Activated T-cell treated with anti-CD3 and anti-CD28 coated beads for 4 hours (primary cell): ENCODE results near the gene PYGM.
"Not testable (repeated sequence)": the region's sequence is repeated elsewhere in the genome, so short reads cannot be mapped to it uniquely, and the experiment has no call there.

ENCODE experiments used
- DNase-seq: peaks from one replicate; pipeline ENCODE4 v3.0.0-alpha.2; 2020

Gene PYGM

DNA sequence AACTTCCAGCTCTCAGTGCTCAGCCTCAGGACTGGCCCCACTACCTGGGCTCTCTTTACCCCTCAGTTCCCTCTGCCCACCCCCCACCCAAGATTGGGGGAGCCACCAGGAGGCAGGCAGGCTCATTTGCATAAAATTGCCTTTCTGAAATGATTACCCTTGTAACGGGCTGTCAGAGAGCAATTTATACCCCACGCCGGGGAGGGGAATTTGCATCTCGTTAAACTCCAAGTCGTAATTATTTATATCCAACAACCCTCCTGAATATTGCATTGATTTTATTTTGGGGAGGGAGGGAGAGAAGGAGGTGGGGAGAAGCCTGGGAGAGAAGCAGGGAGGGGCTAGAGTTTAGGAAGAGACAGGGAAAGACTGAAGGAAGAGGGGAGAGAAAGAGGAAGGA, 45.1 kb downstream of the PYGM start:
- no peak for DNase-seq

DNA sequence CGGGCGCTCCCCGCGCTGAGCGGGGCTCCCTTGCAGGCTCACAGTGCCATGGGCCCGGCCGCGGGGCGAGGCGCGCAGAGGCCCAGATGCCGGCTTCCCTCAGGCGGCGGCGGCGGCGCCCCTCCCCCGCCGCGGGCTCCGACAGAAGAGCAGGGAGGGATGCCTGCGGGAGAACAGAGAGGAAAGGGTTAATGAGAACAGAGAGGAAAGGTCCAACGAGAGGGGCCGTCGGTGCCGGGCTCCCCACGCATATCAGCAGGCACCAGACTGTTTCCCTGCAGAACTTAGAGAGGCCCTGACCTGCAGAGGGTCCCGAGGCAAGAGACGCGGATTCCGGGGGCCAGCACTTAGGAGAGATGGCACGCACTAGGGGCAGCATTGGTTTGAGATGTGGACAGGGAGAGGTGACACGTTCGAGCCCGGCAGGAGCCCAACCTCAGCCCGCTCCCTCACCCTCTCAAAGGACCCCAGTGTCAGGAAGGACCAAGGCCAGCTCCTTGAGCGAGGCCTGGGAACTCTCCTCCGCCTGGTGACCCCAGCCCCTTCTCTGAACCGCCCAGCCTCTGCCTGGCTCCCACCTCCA, 45.9 kb downstream of the PYGM start:
- no peak for DNase-seq

DNA sequence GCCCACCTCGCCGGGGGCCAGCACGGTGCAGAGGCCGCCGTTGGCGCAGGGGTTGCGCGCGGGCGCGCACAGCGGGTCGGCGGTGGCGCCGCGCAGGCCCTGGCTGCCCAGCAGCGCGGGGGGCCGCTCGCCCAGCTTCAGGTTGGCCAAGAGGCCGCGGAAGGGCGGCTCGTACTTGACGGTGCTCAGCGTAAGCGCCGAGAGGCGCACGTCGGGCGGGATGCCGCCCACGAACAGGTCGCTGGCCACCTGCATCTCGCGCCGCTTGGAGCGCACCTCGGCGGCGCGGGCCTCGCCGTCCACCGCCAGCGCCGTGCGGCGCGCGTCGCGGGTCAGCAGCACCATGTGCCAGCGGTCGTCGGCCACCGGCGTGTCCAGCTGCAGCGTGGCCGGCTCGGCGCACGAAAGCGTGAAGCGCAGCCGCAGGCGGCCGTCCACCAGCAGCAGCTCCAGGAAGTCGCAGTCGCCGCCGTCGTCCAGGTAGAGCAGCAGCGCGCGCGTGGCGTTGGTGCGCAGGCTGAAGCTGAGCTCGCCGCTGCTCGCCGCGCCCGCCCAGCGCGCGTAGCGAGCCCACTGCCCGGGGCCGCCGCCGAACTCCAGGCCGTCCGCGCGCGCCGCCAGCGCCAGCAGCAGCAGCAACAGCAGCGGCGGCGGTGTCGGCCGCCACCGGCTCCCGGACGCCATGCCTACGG, 46.6 kb downstream of the PYGM start:
- DNase-seq = no peak

GRCh38 chr11:64712430-64713015, 47.3 kb downstream of the PYGM start:
- no peak for DNase-seq

DNA sequence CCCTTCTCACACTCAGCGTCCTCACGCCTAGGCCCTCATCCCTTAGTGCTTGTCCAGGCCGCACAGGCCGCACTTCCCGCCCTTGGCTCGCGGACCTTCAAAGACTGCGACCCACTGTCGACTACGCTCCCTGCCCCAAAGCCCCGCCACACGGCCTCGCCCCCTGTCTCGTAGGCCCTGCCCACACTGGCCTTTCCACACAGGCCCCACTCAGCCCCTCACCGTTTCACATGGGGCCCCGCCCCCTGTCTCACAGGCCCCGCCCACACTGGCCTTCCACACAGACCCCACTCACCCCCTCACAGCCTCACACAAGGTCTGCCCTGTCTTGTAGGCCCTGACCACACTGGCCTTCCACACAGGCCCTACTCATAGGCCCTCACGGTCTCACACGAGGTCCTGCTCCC, 47.8 kb downstream of the PYGM start:
- no peak for DNase-seq

DNA sequence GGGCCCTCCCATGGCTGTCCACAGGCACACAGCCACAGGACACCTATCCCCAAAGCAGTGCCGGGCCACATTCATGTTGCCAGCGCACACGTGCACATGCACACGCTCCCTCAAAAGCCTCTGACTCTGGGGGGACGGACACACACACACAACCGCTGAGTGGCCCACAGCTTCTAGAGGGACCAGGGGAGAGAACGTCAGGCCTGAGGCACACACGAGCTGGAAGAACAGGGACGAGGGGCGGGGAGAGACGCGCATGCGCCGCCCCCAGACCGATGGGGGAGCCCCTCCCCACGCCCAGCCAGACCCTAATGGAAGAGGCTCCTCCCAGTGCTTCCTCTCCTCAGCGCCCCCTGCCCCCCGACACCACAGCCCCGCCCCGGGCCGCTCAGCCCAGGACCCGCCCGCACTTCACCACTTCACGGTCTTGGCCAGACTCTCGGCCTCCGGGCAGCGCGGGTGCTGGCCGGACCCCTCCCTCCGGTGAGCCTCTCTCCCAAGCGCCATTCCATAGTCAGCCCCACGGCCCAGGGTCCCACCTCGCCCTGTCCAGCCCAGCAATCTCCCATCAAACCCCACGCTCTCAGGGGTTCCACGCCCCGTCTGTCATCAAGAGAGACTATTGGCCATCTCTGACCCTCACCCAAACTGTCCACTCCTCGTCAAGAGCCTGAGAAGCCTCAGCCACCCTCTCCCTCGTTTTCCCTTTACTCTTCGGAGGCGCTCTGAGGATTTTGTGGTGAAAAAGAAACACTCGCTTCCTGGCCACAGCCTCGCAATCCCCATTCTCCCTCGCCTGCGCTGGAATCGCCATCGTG, 48.4 kb downstream of the PYGM start:
- DNase-seq = no peak

DNA sequence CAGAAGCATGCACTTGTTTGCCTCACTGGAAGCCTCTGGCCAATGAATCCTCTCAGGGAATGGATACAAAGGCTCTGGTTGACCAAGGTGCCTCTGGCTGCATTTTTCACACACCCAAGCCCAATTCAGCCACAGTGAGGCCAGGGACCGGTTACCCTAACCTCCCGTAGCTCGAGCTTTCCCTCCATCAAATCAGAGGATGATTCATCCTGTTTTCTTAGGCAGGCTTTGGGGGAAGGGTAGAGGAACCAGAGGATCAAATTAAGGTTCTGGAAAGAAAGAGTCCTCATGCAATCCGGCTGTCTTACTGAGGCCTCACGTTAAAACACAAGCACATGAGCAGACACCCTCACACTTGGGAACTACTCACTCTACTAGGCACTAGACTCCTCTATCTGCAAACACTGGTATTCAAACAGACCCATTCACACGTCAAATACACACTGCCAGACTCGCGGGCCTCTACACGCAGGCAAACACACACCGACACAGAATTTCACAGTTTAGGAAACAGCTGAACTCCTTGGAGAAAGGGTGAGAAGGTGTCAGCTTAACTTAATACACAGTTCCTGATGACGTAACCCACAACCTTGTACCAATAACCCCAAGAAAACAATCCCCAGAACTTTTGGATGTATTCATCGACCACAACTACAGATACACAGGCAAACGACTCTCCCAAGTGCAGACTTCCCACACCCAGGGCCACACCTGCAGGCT, 49.2 kb downstream of the PYGM start:
- DNase-seq = no peak

DNA sequence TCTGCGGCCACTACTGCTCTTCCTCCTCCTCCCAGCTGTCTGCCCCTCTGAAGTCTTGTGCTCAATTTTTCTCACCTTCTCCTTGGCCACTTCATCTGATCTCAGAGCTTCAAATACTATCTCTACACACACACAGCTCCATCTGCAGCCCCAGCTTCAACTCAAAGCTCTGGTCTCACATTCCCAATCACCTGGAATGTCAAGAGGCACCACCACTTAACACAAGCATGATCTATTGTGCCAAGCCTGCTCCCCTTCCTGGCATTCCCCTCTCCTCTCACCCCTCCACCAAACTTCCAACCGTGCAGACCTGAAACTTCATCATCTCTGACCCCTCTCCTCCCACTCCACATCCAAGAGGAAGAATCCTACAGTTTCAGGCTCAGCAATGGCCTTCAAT, 54.3 kb downstream of the PYGM start:
- no peak for DNase-seq

DNA sequence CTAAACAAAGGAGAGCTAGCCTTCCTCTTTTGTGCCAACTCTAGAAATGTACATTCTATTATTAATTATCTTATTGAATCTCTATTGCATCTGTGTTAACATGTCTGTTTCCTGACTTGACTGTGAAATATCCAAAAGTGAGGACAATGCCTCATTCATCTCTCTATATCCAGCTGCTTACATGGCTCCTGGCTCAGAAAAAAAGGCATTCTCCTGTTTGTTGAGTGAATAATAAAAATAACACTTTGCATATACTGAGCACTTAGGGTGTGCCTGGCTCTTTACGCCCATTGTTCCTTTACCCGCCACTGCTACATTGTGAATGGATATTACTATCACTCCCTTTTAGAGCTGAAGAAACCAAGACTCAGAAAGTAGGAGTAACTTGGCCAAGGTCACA, 56.7 kb downstream of the PYGM start:
- no peak for DNase-seq

DNA sequence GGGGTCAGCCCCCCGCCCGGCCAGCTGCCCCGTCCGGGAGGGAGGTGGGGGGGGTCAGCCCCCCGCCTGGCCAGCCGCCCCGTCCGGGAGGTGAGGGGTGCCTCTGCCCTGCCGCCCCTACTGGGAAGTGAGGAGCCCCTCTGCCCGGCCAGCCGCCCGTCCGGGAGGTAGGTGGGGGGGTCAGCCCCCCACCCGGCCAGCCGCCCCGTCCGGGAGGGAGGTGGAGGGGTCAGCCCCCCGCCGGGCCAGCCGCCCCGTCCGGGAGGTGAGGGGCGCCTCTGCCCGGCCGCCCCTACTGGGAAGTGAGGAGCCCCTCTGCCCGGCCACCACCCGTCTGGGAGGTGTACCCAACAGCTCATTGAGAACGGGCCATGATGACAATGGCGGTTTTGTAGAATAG, 57.8 kb downstream of the PYGM start:
- DNase-seq = not testable (repeated sequence)

GRCh38 chr11:64698427-64698826, 61.3 kb downstream of the PYGM start:
- DNase-seq = no peak

GRCh38 chr11:64697663-64698375, 62.0 kb downstream of the PYGM start:
- no peak for DNase-seq
